NT2/D1 (cell line): Measurements from ENCODE around the gene ZNF804B.

ENCODE experiments used
- YY1 ChIP-seq: IDR thresholded peaks from 2 replicates; pipeline ENCODE4 v1.6.1; 2011; ENCODE audit not compliant: insufficient read length, insufficient read depth
- ZNF274 ChIP-seq: IDR thresholded peaks from 2 replicates; pipeline ENCODE4 v1.6.1; 2011; ENCODE audit warnings: mild to moderate bottlenecking, low read depth, low read length

GRCh38 chr7:88758381-88759229 lies 895 bp upstream of the ZNF804B start:
- TF ChIP-seq YY1 (no peak), ZNF274 (no peak)
